H1 (cell line): ENCODE data around the gene LLGL2. TPM values are rescaled to one million over a fixed set of nuclear protein-coding genes. Genes with fewer than 3 reads are reported as not detected.

ENCODE experiments used
- BRCA1 ChIP-seq: IDR thresholded peaks from 2 replicates; pipeline ENCODE4 v1.6.1; 2012; ENCODE audit warnings: low read depth, low read length, improper control_type of control experiment
- polyA plus RNA-seq, 7 experiments: library from polyadenylated mRNA; depleted of rRNA in 3 of 7; stranded (reverse) in 5 of 7; unstranded in 2 of 7; fragments of >200 nt in 5 of 7; fragments of 200-250 nt in 2 of 7; gene quantifications; 1 replicate in 5 of 7; 2 replicates in 1 of 7; 4 replicates in 1 of 7; pipeline versions ENCODE4 v1.2.1 to v1.2.3, GENCODE V29; 2011 to 2013; ENCODE audit warnings: missing spikeins in 2 of 7, mixed read lengths in 2 of 7
- total RNA-seq: library from RNA; stranded (reverse); fragmentation: NEBNext Ultra II Directional; extraction: Animal tissue kit (Norgen Biotek cat#: 25700); gene quantifications from 2 replicates; pipeline ENCODE4 v1.2.1, GENCODE V29; 2021

LLGL2 gene
- total and polyA plus RNA-seq, 2 of the 8 experiments (the other 6 are each of a cell fraction or from before 2014, with no cell fraction given) = 64.5 to 77.1 TPM

GRCh38 chr17:75524970-75525805 lies at the start of gene LLGL2 (continued):
- no peak for TF ChIP-seq BRCA1
